SU-DHL-6 (cell line): ENCODE measurements around the gene COL24A1.

Experiments
- H2AFZ ChIP-seq: fragments of 200-600 bp; sonication (generic); 2 replicates; pipeline ENCODE4 v1.6.1; 2014; ENCODE audit warnings: low read depth, mild to moderate bottlenecking, moderate library complexity, mixed read lengths, antibody characterized with exemption, low read length; ENCODE audit not compliant: severe bottlenecking
- H3F3A ChIP-seq: fragments of 200-600 bp; shearing (Covaris generic); 2 replicates; pipeline ENCODE4 v1.6.0; 2016; ENCODE audit warnings: antibody characterized with exemption, mild to moderate bottlenecking; ENCODE audit not compliant: insufficient read depth
- H3K27ac ChIP-seq: fragments of 200-600 bp; sonication (generic); 2 replicates; pipeline ENCODE4 v1.5.1; 2016; ENCODE audit warnings: low read depth, mild to moderate bottlenecking, low read length, moderate library complexity, mixed read lengths
- H3K27me3 ChIP-seq: fragments of 200-600 bp; sonication (generic), shearing (Covaris generic); 2 replicates; pipeline ENCODE4 v1.6.0; 2014; ENCODE audit warnings: mild to moderate bottlenecking, low read length
- H3K36me3 ChIP-seq: fragments of 200-600 bp; sonication (generic); 2 replicates; pipeline ENCODE4 v1.6.1; 2014; ENCODE audit warnings: mild to moderate bottlenecking, low read length, mixed read lengths
- H3K4me2 ChIP-seq: fragments of 300-600, 200-600 bp; shearing (Covaris generic), sonication (generic); 2 replicates; pipeline ENCODE4 v1.6.0; 2014; ENCODE audit warnings: low read length, low read depth, mild to moderate bottlenecking; ENCODE audit not compliant: poor library complexity, severe bottlenecking
- H3K4me3 ChIP-seq: fragments of 200-600 bp; sonication (generic); 2 replicates; pipeline ENCODE4 v1.5.1; 2014; ENCODE audit warnings: antibody characterized with exemption, low read length, mild to moderate bottlenecking, mixed read lengths; ENCODE audit not compliant: insufficient read depth, poor library complexity, severe bottlenecking
- H3K79me2 ChIP-seq: fragments of 200-600 bp; sonication (generic); 2 replicates; pipeline ENCODE4 v1.6.1; 2014; ENCODE audit warnings: mild to moderate bottlenecking, low read length, moderate library complexity; ENCODE audit not compliant: insufficient read depth
- H3K9ac ChIP-seq: fragments of 200-600 bp; sonication (generic); 2 replicates; pipeline ENCODE4 v1.7.0; 2014; ENCODE audit warnings: mild to moderate bottlenecking, low read length
- H3K9me2 ChIP-seq: fragments of 200-600 bp; sonication (generic); replicated peaks from 2 replicates; pipeline ENCODE4 v1.6.1; 2014; ENCODE audit warnings: low read length; ENCODE audit not compliant: insufficient read depth
- H3K9me3 ChIP-seq: fragments of 200-600 bp; sonication (generic); 2 replicates; pipeline ENCODE4 v1.6.1; 2014; ENCODE audit warnings: low read length, mixed read lengths; ENCODE audit not compliant: insufficient read depth
- H4K20me1 ChIP-seq: fragments of 200-600 bp; sonication (generic); 2 replicates; pipeline ENCODE4 v1.6.1; 2014; ENCODE audit warnings: low read depth, mild to moderate bottlenecking, antibody characterized with exemption, low read length, moderate library complexity, mixed read lengths
- CTCF ChIP-seq: fragments of 200-600 bp; sonication (generic); IDR thresholded peaks from one replicate; pipeline ENCODE4 v1.5.1; 2017; ENCODE audit warnings: antibody characterized with exemption, mild to moderate bottlenecking, low read length, moderate library complexity; ENCODE audit not compliant: insufficient read depth, poor library complexity, severe bottlenecking
- EZH2phosphoT487 ChIP-seq: fragments of 200-600 bp; sonication (generic), shearing (Covaris generic); conservative IDR thresholded peaks from 2 replicates; pipeline ENCODE4 v1.6.1; 2018; ENCODE audit warnings: mild to moderate bottlenecking, antibody characterized with exemption, low read length, moderate library complexity, mixed read lengths

The COL24A1 gene

DNA sequence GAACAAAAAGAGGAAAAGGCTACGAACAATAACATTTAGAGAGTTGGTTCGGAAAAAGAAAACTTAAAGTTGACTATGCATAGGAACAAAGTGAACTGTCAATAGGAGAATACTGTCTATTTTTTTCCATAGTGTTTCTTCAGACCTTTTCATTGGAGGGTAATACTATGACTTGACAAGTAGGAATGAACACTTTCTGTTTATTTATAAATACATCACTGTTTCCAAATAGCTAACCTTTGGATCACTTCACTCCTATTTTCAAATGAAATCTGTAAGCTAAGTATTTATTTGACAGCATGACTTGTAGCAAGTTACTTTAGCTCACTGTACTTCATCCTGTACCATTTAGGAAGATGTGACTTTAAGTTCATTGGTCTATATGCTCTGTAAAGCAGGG is 221.3 kb downstream of the COL24A1 start:
- Histone ChIP-seq H3K9ac (no peak overlapping the region), H3K36me3 (no peaks in the 10 kb centered on the region), H3K27ac (no peak overlapping the region), H3K4me2 (no peak overlapping the region), H3K27me3 (no peaks in the 10 kb centered on the region), H4K20me1 (no peaks in the 10 kb centered on the region), H3K9me3 (no peaks in the 10 kb centered on the region), H3K9me2 (no peaks in the 10 kb centered on the region), H3K4me3 (no peak overlapping the region), H3K79me2 (no peaks in the 10 kb centered on the region), H3F3A (no peaks in the 10 kb centered on the region), H2AFZ (no peak overlapping the region)
- TF ChIP-seq CTCF, result no peak
- TF ChIP-seq EZH2phosphoT487, result no peak

DNA sequence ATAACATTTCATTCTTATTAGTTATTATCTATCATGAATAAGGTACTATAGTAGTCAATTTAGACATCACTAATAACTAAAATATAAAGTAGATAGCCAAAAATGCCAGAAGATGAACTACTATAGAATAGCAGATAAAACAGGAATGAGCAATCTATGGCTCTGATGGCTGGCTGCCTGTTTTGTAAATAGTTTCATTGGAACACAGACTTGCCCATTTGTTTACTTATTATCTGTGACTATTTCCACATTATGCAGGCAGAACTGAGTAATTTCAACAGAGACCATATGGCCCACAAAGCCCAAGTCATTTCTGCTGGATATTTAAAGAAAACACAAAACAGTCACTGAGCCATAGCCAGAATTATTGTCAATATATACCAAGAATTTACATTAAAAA is 222.1 kb downstream of the COL24A1 start:
- Histone ChIP-seq H3K9ac (no peak overlapping the region), H3K4me2 (no peak overlapping the region), H3K9me2 (no peaks in the 10 kb centered on the region), H3K36me3 (no peaks in the 10 kb centered on the region), H3F3A (no peaks in the 10 kb centered on the region), H3K79me2 (no peaks in the 10 kb centered on the region), H3K9me3 (no peaks in the 10 kb centered on the region), H4K20me1 (no peaks in the 10 kb centered on the region), H3K27me3 (no peaks in the 10 kb centered on the region), H3K4me3 (no peak overlapping the region), H3K27ac (no peak overlapping the region), H2AFZ (no peak overlapping the region)
- TF ChIP-seq CTCF (no peak), EZH2phosphoT487 (no peak)

- H3F3A ChIP-seq, result no peaks in the 10 kb centered on the region
- no peak overlapping the region for H3K9ac ChIP-seq
- H3K27me3 ChIP-seq, result no peaks in the 10 kb centered on the region
- H3K79me2 ChIP-seq, result no peaks in the 10 kb centered on the region
- no peaks in the 10 kb centered on the region for H3K9me2 ChIP-seq
- H3K9me3 ChIP-seq, result no peaks in the 10 kb centered on the region
- TF ChIP-seq CTCF (no peak), EZH2phosphoT487 (no peak)
- no peaks in the 10 kb centered on the region for H3K36me3 ChIP-seq
- H3K4me2 ChIP-seq, result no peak overlapping the region
- H3K4me3 ChIP-seq, result no peak overlapping the region
- no peak overlapping the region for H3K27ac ChIP-seq
- no peaks in the 10 kb centered on the region for H4K20me1 ChIP-seq
- H2AFZ ChIP-seq, result no peak overlapping the region
Observed at GRCh38 chr1:85933961-85934360, 222.6 kb downstream of the COL24A1 start.

GRCh38 chr1:85911742-85912141 is 244.8 kb downstream of the COL24A1 start:
- no peaks in the 10 kb centered on the region for H4K20me1 ChIP-seq
- no peaks in the 10 kb centered on the region for H3K79me2 ChIP-seq
- no peak overlapping the region for H3K27ac ChIP-seq
- TF ChIP-seq EZH2phosphoT487, result no peak
- peak; percentile 39 for TF ChIP-seq CTCF
- no peak overlapping the region for H2AFZ ChIP-seq
- no peak overlapping the region for H3K4me3 ChIP-seq
- no peaks in the 10 kb centered on the region for H3K27me3 ChIP-seq
- H3F3A ChIP-seq, result no peaks in the 10 kb centered on the region
- no peaks in the 10 kb centered on the region for H3K36me3 ChIP-seq
- H3K9me3 ChIP-seq, result no peaks in the 10 kb centered on the region
- H3K9me2 ChIP-seq, result no peaks in the 10 kb centered on the region
- no peak overlapping the region for H3K4me2 ChIP-seq
- no peak overlapping the region for H3K9ac ChIP-seq
